PC-9 (cell line): ENCODE measurements around the gene OR2A5. TPM values are rescaled to one million over a fixed set of nuclear protein-coding genes. Genes with fewer than 3 reads are reported as not detected.
"Not testable (repeated sequence)": the region's sequence is repeated elsewhere in the genome, so short reads cannot be mapped to it uniquely, and the experiment has no call there.

Source experiments
- BruUV-seq: library from RNA; stranded (reverse); fragments of 400-500 nt; replicated peaks from 2 replicates; lab custom pipeline; 2021; lab: Mats Ljungman, UMichigan
- CTCF ChIA-PET: fragments of 300-600 bp; sonication (Branson Sonifier 250); formaldehyde crosslinking; loops from one replicate; lab custom pipeline; 2022; ENCODE audit warnings: antibody characterized with exemption; lab: Charles Lee
- POLR2A ChIA-PET: fragments of 300-600 bp; sonication (Branson Sonifier 250); formaldehyde crosslinking; loops from one replicate; lab custom pipeline; 2022; ENCODE audit warnings: antibody characterized with exemption; ENCODE audit not compliant: unreplicated experiment; lab: Charles Lee
- DNase-seq, 2 experiments: peaks; one replicate each; pipeline versions ENCODE4 v3.0.0 to v3.0.0-alpha.2; 2015 to 2022; ENCODE audit warnings: mixed read lengths in 1 of 2
- H2AFZ ChIP-seq: fragments of 200-600 bp; sonication (generic); 2 replicates; pipeline ENCODE4 v1.8.1; 2017; ENCODE audit warnings: antibody characterized with exemption
- H3F3A ChIP-seq: fragments of 200-600 bp; sonication (generic); 2 replicates; pipeline ENCODE4 v1.8.1; 2017; ENCODE audit warnings: antibody characterized with exemption, mild to moderate bottlenecking, low read depth; ENCODE audit not compliant: insufficient read depth
- H3K27ac ChIP-seq: fragments of 200-600 bp; sonication (generic); 2 replicates; pipeline ENCODE4 v1.6.1; 2016; ENCODE audit warnings: mixed run types
- H3K27me3 ChIP-seq: fragments of 200-600 bp; sonication (generic); 2 replicates; pipeline ENCODE4 v1.6.1; 2016; ENCODE audit warnings: low read depth, mixed run types; ENCODE audit not compliant: insufficient read depth
- H3K36me3 ChIP-seq: fragments of 200-600 bp; sonication (generic); 2 replicates; pipeline ENCODE4 v1.6.1; 2016; ENCODE audit warnings: low read depth, mixed run types
- H3K4me1 ChIP-seq: fragments of 200-600 bp; sonication (generic); replicated peaks from 2 replicates; pipeline ENCODE4 v1.6.1; 2016; ENCODE audit warnings: mixed run types; ENCODE audit not compliant: insufficient read depth
- H3K4me2 ChIP-seq: fragments of 200-600 bp; sonication (generic); 2 replicates; pipeline ENCODE4 v1.6.1; 2017; ENCODE audit warnings: mixed run types
- H3K4me3 ChIP-seq: fragments of 200-600 bp; sonication (generic); 2 replicates; pipeline ENCODE4 v1.6.1; 2016; ENCODE audit warnings: mixed run types
- H3K79me2 ChIP-seq: fragments of 200-600 bp; sonication (generic); 2 replicates; pipeline ENCODE4 v1.6.1; 2017; ENCODE audit warnings: low read depth, mixed run types
- H3K9me2 ChIP-seq: fragments of 200-600 bp; sonication (generic); 2 replicates; pipeline ENCODE4 v1.8.1; 2017; ENCODE audit warnings: mild to moderate bottlenecking; ENCODE audit not compliant: insufficient read depth
- H3K9me3 ChIP-seq: fragments of 200-600 bp; sonication (generic); 2 replicates; pipeline ENCODE4 v1.8.1; 2016; ENCODE audit warnings: low read depth; ENCODE audit not compliant: insufficient read depth
- H4K20me1 ChIP-seq: fragments of 200-600 bp; sonication (generic); 2 replicates; pipeline ENCODE4 v1.8.1; 2017; ENCODE audit not compliant: insufficient read depth
- CTCF ChIP-seq: fragments of 200-600 bp; sonication (generic); conservative IDR thresholded peaks from 2 replicates; pipeline ENCODE4 v1.6.1; 2017; ENCODE audit warnings: mixed run types, antibody characterized with exemption, mild to moderate bottlenecking, moderate library complexity
- EZH2 ChIP-seq: fragments of 200-600 bp; sonication (generic); IDR thresholded peaks from 2 replicates; pipeline ENCODE4 v1.8.0; 2017; ENCODE audit warnings: antibody characterized with exemption, low read depth
- intact Hi-C: fragments of 100-400 bp; cut with micrococcal nuclease; formaldehyde crosslinking; loops from one replicate; pipeline ENCODE4 v1.10.0; 2022; ENCODE audit not compliant: unreplicated experiment
- total RNA-seq: library from RNA; stranded (reverse); gene quantifications from 2 replicates; pipeline ENCODE4 v1.2.3, GENCODE V29; 2021

OR2A5 gene
- total RNA-seq, 1 experiment from 2014 or later, result not detected

DNA sequence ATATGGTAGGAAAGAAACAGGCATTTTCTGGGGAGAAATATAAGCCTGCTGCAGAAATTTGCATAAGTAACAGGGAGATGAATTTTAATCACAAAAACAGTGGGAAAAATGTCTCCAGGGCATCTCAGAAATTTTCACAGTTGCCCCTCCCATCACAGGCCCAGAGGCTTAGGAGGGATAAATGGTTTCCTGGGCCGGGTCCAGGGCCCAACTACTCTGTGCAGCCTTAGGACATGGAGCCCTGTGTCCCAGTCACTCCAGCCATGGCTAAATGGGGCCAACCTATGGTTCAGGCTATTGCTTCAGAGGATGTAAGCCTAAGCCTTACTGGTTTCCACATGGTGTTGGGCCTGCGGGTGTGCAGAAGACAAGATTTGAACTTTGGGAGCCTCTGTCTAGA, 39.4 kb upstream of the OR2A5 start:
- no peak overlapping the region for H3K4me3 ChIP-seq
- H3K36me3 ChIP-seq, result no peaks in the 10 kb centered on the region
- H3K9me2 ChIP-seq, result 0 out of 2 replicates have a peak, but pooled peaks cover 3% of the 10 kb centered on the region
- peaks cover 12% of the 10 kb centered on the region for H3K9me3 ChIP-seq
- H3K4me1 ChIP-seq, result no peaks in the 10 kb centered on the region
- no peak for TF ChIP-seq EZH2
- TF ChIP-seq CTCF, result no peak
- CTCF ChIA-PET, result interaction anchor here (0.6 kb wide), 1 partner anchor 102 kb away, joined by 4 read pairs; no protein-coding TSS in a partner anchor
- no peak overlapping the region for H2AFZ ChIP-seq
- no peak overlapping the region for H3K27ac ChIP-seq
- POLR2A ChIA-PET, result no interaction called here
- H3K27me3 ChIP-seq, result no peaks in the 10 kb centered on the region
- H4K20me1 ChIP-seq, result no peaks in the 10 kb centered on the region
- no peak for DNase-seq
- BruUV-seq, result no TSS peak
- intact Hi-C loops, result no loop called here
- no peak overlapping the region for H3K4me2 ChIP-seq
- H3K79me2 ChIP-seq, result no peaks in the 10 kb centered on the region
- H3F3A ChIP-seq, result no peaks in the 10 kb centered on the region

DNA sequence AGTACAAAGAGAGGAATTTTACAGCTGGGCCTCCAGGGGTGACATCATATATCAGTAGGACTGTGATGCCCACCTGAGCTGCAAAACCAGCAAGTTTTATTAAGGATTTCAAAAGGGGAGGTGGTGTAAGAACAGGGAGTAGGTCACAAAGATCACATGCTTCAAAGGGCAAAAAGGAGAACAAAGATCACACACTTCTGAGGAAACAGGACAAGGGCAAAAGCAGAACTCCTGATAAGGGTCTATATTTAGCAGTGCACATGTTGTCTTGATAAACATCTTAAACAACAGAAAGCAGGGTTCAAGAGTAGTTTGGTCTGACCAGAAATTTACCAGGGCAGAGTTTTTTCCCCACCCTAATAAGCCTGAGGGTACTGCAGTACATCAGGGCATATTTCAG, 38.7 kb upstream of the OR2A5 start:
- H3F3A ChIP-seq, H4K20me1 ChIP-seq, H3K4me2 ChIP-seq, H3K4me1 ChIP-seq, POLR2A ChIA-PET, H3K79me2 ChIP-seq, H3K27me3 ChIP-seq, intact Hi-C loops, H3K36me3 ChIP-seq, H3K4me3 ChIP-seq, CTCF ChIA-PET, DNase-seq, H2AFZ ChIP-seq, H3K9me2 ChIP-seq, BruUV-seq, H3K27ac ChIP-seq: not testable (repeated sequence)
- peaks cover 12% of the 10 kb centered on the region for H3K9me3 ChIP-seq

DNA sequence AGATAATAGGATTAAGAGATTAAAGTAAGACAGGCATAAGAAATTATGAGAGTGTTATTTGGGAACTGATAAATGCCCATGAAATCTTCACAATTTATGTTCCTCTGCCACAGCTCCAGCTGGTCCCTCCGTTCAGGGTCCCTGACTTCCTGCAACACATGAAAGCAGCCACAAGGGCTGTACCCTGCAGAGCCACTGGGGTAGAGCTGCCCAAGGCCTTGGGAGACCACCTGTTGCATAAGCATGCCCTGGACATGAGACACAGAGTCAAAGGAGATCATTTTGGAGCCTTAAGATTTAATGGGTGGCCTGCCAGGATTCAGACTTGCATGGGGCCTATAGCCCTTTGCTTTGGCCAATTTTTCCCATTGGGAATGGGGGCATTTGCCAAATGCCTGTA, 37.9 kb upstream of the OR2A5 start:
- H2AFZ ChIP-seq, H3K27ac ChIP-seq, H3F3A ChIP-seq, H3K27me3 ChIP-seq, H3K9me2 ChIP-seq, H3K79me2 ChIP-seq, H3K4me2 ChIP-seq, H4K20me1 ChIP-seq, H3K36me3 ChIP-seq, H3K4me1 ChIP-seq, POLR2A ChIA-PET, BruUV-seq, CTCF ChIA-PET, H3K4me3 ChIP-seq, intact Hi-C loops, DNase-seq: not testable (repeated sequence)
- H3K9me3 ChIP-seq, result peaks cover 12% of the 10 kb centered on the region

DNA sequence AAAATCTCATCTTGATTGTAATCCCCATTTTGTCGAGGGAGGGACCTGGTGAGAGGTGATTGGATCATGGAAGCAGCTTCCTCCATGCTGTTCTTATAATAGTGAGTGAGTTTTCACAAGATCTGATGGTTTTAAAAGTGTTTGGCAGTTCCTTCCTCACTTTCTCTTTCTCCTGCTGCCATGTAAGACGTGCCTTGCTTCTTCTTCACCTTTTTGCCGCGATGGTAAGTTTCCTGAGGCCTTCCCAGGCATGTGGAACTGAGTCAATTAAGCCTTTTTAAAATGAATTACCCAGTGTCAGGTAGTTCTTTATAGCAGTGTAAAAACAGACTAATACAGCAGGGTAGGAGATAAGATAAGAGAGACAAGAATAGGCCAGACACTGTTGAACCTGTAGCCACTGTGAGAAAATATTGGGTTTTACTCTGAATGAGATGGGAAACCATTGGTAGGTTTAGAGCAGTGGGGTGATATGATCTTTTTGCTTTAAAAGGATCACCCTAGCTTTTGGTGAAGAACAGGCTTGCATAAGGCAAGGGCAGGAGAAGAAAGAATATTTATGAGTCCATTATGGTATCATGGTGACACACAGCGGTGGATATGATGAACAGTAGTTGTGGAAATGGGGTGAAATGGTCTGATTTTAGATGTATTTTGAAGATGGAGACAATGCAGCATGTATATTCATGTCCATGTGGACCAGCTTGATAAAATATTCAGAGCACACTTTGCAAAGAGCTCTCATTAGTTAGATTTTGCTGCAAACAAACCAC, 37.1 kb upstream of the OR2A5 start:
- Histone ChIP-seq H3K27ac (no peak overlapping the region), H2AFZ (no peak overlapping the region), H3K4me1 (no peaks in the 10 kb centered on the region), H3K79me2 (no peaks in the 10 kb centered on the region), H3K4me2 (no peak overlapping the region), H3K9me3 (peaks cover 12% of the 10 kb centered on the region), H3K9me2 (peaks cover 3% of the 10 kb centered on the region; the same call in 1 of the 2 replicates), H4K20me1 (no peaks in the 10 kb centered on the region), H3K36me3 (no peaks in the 10 kb centered on the region), H3F3A (no peaks in the 10 kb centered on the region), H3K27me3 (no peaks in the 10 kb centered on the region), H3K4me3 (no peak overlapping the region)
- no TSS peak for BruUV-seq
- ChIA-PET POLR2A (no interaction called here), CTCF (no interaction called here)
- intact Hi-C loops, result no loop called here
- DNase-seq, result no peak
- TF ChIP-seq EZH2, result no peak
- TF ChIP-seq CTCF, result peak; percentile 60
